HCT116 (cell line): Measurements from ENCODE around the gene DOCK3. TPM values are rescaled to one million over a fixed set of nuclear protein-coding genes. Genes with fewer than 3 reads are reported as not detected.

Experiments used
- ATAC-seq: fragments of 200-7000 bp; cut with Tn5 transposase; 2 replicates; pipeline ENCODE4 v1.9.1; 2020; ENCODE audit warnings: mild to moderate bottlenecking, moderate library complexity
- BruUV-seq: library from RNA; stranded (reverse); fragments of 400-500 nt; replicated peaks from 2 replicates; lab custom pipeline; 2021; lab: Mats Ljungman, UMichigan
- CTCF ChIA-PET: fragments of 300-600 bp; sonication (Branson Sonifier 250); formaldehyde crosslinking; loops from one replicate; lab custom pipeline; 2021; ENCODE audit warnings: antibody characterized with exemption; lab: Charles Lee
- POLR2A ChIA-PET: fragments of 300-600, 350-600 bp; sonication (Branson Sonifier 250); formaldehyde crosslinking; loops from one replicate; lab custom pipeline; 2021; ENCODE audit warnings: antibody characterized with exemption; lab: Charles Lee
- RAD21 ChIA-PET, 2 experiments: fragments of 300-600 bp; sonication (Branson Sonifier 250); formaldehyde crosslinking; loops; one replicate each; lab custom pipeline; 2023; ENCODE audit warnings: low total read pairs in 2 of 2; ENCODE audit not compliant: uncharacterized antibody in 2 of 2, unreplicated experiment in 2 of 2, low non-redundant PET in 1 of 2; lab: Charles Lee
- DNase-seq: peaks from one replicate; pipeline ENCODE4 v3.0.0-alpha.2; 2010; ENCODE audit warnings: low read depth, low spot score
- H2AFZ ChIP-seq: fragments of 200-600 bp; shearing (Covaris generic), sonication (generic); 2 replicates; pipeline ENCODE4 v1.6.1; 2017; ENCODE audit warnings: low read depth, mixed run types, mixed read lengths, antibody characterized with exemption, low read length; ENCODE audit not compliant: poor library complexity, severe bottlenecking
- H3K27ac ChIP-seq: 2 replicates; pipeline ENCODE4 v1.5.1; 2012; ENCODE audit warnings: low read depth, low read length
- H3K27me3 ChIP-seq: fragments of 200-600 bp; sonication (generic); 2 replicates; pipeline ENCODE4 v1.6.1; 2016; ENCODE audit warnings: mixed run types, low read length, mixed read lengths; ENCODE audit not compliant: insufficient read depth
- H3K36me3 ChIP-seq, 2 experiments: fragments of 200-500 bp in 1 of 2; fragments of 200-600 bp in 1 of 2; sonication (Bioruptor generic) in 1 of 2; sonication (generic) in 1 of 2; 2 replicates each; pipeline versions ENCODE4 v1.5.1 to v1.6.1; 2014 to 2016; ENCODE audit warnings: low read length in 2 of 2, inconsistent platforms in 1 of 2, mixed read lengths in 1 of 2, mixed run types in 1 of 2; ENCODE audit not compliant: insufficient read depth in 2 of 2, control insufficient read depth in 1 of 2
- H3K4me1 ChIP-seq, 2 experiments: fragments of 200-600 bp in 1 of 2; sonication (generic) in 1 of 2; 2 replicates each; pipeline versions ENCODE4 v1.5.1 to v1.6.1; 2012 to 2017; ENCODE audit warnings: low read length in 2 of 2, inconsistent platforms in 1 of 2, mild to moderate bottlenecking in 1 of 2, mixed read lengths in 1 of 2, mixed run types in 1 of 2, moderate library complexity in 1 of 2; ENCODE audit not compliant: insufficient read depth in 2 of 2, control insufficient read depth in 1 of 2
- H3K4me2 ChIP-seq: fragments of 200-600 bp; sonication (generic); 2 replicates; pipeline ENCODE4 v1.6.1; 2017; ENCODE audit warnings: mixed run types, low read length, mixed read lengths
- H3K4me3 ChIP-seq, 2 experiments: fragments of 200-600 bp in 1 of 2; sonication (generic) in 1 of 2; replicated peaks in 1 of 2; 2 replicates each; pipeline ENCODE4 v1.5.1; 2011 to 2016; ENCODE audit warnings: low read length in 2 of 2, control low read depth in 1 of 2, low read depth in 1 of 2, mild to moderate bottlenecking in 1 of 2, mixed read lengths in 1 of 2, mixed run types in 1 of 2
- H3K79me2 ChIP-seq: fragments of 200-600 bp; sonication (generic); 2 replicates; pipeline ENCODE4 v1.6.1; 2017; ENCODE audit warnings: mild to moderate bottlenecking, mixed run types, low read length, moderate library complexity, mixed read lengths; ENCODE audit not compliant: insufficient read depth
- H3K9ac ChIP-seq: fragments of 200-600 bp; sonication (generic); 2 replicates; pipeline ENCODE4 v1.6.1; 2016; ENCODE audit warnings: low read length, mixed read lengths
- H3K9me2 ChIP-seq: fragments of 200-600 bp; sonication (generic), shearing (Covaris generic); 2 replicates; pipeline ENCODE4 v1.6.1; 2017; ENCODE audit warnings: mixed run types, mild to moderate bottlenecking, moderate library complexity; ENCODE audit not compliant: insufficient read depth
- H3K9me3 ChIP-seq, 2 experiments: fragments of 200-500 bp in 1 of 2; fragments of 200-600 bp in 1 of 2; sonication (Bioruptor generic) in 1 of 2; sonication (generic) in 1 of 2; 2 replicates each; pipeline ENCODE4 v1.6.1; 2014 to 2017; ENCODE audit warnings: low read length in 2 of 2, mixed read lengths in 2 of 2, inconsistent platforms in 1 of 2, low read depth in 1 of 2, mild to moderate bottlenecking in 1 of 2, mixed run types in 1 of 2, moderate library complexity in 1 of 2; ENCODE audit not compliant: control insufficient read depth in 1 of 2, insufficient read depth in 1 of 2
- H4K20me1 ChIP-seq: fragments of 200-600 bp; sonication (generic), shearing (Covaris generic); 2 replicates; pipeline ENCODE4 v1.6.1; 2017; ENCODE audit warnings: mixed run types, mild to moderate bottlenecking, moderate library complexity; ENCODE audit not compliant: insufficient read depth
- CTCF ChIP-seq, 3 experiments: fragments of 200-600 bp in 1 of 3; sonication (generic) in 1 of 3; IDR thresholded peaks in 2 of 3; conservative IDR thresholded peaks in 1 of 3; 2 replicates each; pipeline ENCODE4 v1.5.1; 2012 to 2017; ENCODE audit warnings: low read depth in 2 of 3, low read length in 2 of 3, antibody characterized with exemption in 1 of 3, borderline replicate concordance in 1 of 3, control low read depth in 1 of 3, mild to moderate bottlenecking in 1 of 3, mixed read lengths in 1 of 3, mixed run types in 1 of 3, moderate library complexity in 1 of 3; ENCODE audit not compliant: insufficient read depth in 1 of 3
- EZH2 ChIP-seq: fragments of 200-600 bp; sonication (generic); IDR thresholded peaks from 2 replicates; pipeline ENCODE4 v1.6.1; 2017; ENCODE audit warnings: antibody characterized with exemption, mixed run types
- EZH2phosphoT487 ChIP-seq: fragments of 200-600 bp; IDR thresholded peaks from 2 replicates; pipeline ENCODE4 v1.6.1; 2018; ENCODE audit warnings: antibody characterized with exemption, borderline replicate concordance
- JUND ChIP-seq: IDR thresholded peaks from 2 replicates; pipeline ENCODE4 v1.6.1; 2012
- RAD21 ChIP-seq: IDR thresholded peaks from 2 replicates; pipeline ENCODE4 v1.6.1; 2012; ENCODE audit warnings: low read depth, mild to moderate bottlenecking
- SIN3A ChIP-seq: IDR thresholded peaks from 2 replicates; pipeline ENCODE4 v1.6.1; 2012; ENCODE audit warnings: low read depth
- SP1 ChIP-seq: IDR thresholded peaks from 2 replicates; pipeline ENCODE4 v1.6.1; 2012; ENCODE audit warnings: low read depth
- TCF7L2 ChIP-seq: IDR thresholded peaks from 2 replicates; pipeline ENCODE4 v1.7.0; 2011; ENCODE audit warnings: borderline replicate concordance, inconsistent platforms; ENCODE audit not compliant: insufficient read depth, insufficient read length; ENCODE audit errors: extremely low read depth
- ZBTB33 ChIP-seq: IDR thresholded peaks from 2 replicates; pipeline ENCODE4 v1.6.1; 2011; ENCODE audit warnings: mild to moderate bottlenecking, low read length, moderate library complexity; ENCODE audit not compliant: insufficient replicate concordance; ENCODE audit errors: extremely low read depth
- intact Hi-C: fragments of 100-400 bp; cut with micrococcal nuclease; formaldehyde crosslinking; loops from 2 replicates; pipeline ENCODE4 v1.10.0; 2022
- total RNA-seq: library from RNA; stranded (reverse); gene quantifications from one replicate; pipeline ENCODE4 v1.2.1, GENCODE V29; 2021; ENCODE audit not compliant: unreplicated experiment
- TF ChIP-seq, protein P1 (sequence below): IDR thresholded peaks from 2 replicates; pipeline ENCODE4 v1.6.1; 2012
- TF ChIP-seq, protein P2 (sequence below): IDR thresholded peaks from 2 replicates; pipeline ENCODE4 v1.6.1; 2012; ENCODE audit warnings: low read depth

DOCK3 gene
- total RNA-seq, 1 experiment from 2014 or later: 4.2 TPM

DNA sequence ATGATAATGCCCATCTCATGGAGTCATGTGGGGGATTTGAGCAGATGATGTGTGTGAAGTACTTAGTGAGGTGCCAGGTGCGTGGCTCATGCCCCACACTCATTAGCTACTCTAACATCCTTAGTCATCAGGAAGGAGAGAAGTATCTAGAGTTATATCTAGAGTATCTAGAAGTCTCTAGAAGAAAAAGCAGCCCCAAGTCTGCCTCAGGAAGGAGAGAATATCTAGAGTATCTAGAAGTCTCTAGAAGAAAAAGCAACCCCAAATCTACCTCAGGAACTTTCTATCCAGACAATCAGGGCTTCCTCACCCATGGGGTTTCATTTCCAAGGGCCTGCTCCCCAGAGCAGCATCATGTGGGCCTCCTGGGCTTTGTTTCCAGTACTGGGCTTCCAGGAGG lies 24.7 kb upstream of the DOCK3 start:
- peaks cover 0 to 17% of the 10 kb centered on the region in 2 experiments; a peak in 3 of 4 replicates for H3K4me1 ChIP-seq
- H3K27me3 ChIP-seq: no peaks in the 10 kb centered on the region
- H3K79me2 ChIP-seq: no peaks in the 10 kb centered on the region
- no peaks in the 10 kb centered on the region for H4K20me1 ChIP-seq
- no peak overlapping the region for H2AFZ ChIP-seq
- H3K36me3 ChIP-seq: peaks cover 0 to 8% of the 10 kb centered on the region in 2 experiments; a peak in 2 of 4 replicates
- DNase-seq: no peak
- H3K27ac ChIP-seq: no peak overlapping the region
- CTCF ChIA-PET: no interaction called here
- intact Hi-C loops: no loop called here
- TF ChIP-seq SIN3A (no peak), ZBTB33 (no peak), CTCF (IDR thresholded peaks at IDR 0.05 in 2 of 3, conservative IDR thresholded peaks at IDR 0.05 in 1 of 3; ENCODE audit: borderline replicate concordance in 1 of 3, insufficient read depth in 1 of 3, low read depth in 2 of 3, low read length in 2 of 3) (no peak), TCF7L2 (no peak), SP1 (no peak), EZH2phosphoT487 (no peak), RAD21 (no peak), JUND (no peak), EZH2 (no peak)
- TF ChIP-seq, protein P1, sequence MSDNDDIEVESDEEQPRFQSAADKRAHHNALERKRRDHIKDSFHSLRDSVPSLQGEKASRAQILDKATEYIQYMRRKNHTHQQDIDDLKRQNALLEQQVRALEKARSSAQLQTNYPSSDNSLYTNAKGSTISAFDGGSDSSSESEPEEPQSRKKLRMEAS: no peak
- TF ChIP-seq, protein P2, sequence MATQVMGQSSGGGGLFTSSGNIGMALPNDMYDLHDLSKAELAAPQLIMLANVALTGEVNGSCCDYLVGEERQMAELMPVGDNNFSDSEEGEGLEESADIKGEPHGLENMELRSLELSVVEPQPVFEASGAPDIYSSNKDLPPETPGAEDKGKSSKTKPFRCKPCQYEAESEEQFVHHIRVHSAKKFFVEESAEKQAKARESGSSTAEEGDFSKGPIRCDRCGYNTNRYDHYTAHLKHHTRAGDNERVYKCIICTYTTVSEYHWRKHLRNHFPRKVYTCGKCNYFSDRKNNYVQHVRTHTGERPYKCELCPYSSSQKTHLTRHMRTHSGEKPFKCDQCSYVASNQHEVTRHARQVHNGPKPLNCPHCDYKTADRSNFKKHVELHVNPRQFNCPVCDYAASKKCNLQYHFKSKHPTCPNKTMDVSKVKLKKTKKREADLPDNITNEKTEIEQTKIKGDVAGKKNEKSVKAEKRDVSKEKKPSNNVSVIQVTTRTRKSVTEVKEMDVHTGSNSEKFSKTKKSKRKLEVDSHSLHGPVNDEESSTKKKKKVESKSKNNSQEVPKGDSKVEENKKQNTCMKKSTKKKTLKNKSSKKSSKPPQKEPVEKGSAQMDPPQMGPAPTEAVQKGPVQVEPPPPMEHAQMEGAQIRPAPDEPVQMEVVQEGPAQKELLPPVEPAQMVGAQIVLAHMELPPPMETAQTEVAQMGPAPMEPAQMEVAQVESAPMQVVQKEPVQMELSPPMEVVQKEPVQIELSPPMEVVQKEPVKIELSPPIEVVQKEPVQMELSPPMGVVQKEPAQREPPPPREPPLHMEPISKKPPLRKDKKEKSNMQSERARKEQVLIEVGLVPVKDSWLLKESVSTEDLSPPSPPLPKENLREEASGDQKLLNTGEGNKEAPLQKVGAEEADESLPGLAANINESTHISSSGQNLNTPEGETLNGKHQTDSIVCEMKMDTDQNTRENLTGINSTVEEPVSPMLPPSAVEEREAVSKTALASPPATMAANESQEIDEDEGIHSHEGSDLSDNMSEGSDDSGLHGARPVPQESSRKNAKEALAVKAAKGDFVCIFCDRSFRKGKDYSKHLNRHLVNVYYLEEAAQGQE: no peak
- TF ChIP-seq, all 23 proteins: peak for 0
- BruUV-seq: no TSS peak
- Histone ChIP-seq H3K9ac (no peak overlapping the region), H3K9me2 (no peaks in the 10 kb centered on the region), H3K4me2 (no peak overlapping the region), H3K9me3 (no peaks in the 10 kb centered on the region), H3K4me3 (no peak overlapping the region)
- no peak for ATAC-seq
- ChIA-PET RAD21 (no interaction called here), POLR2A (interaction anchor here (1.6 kb wide), 1 partner anchor 735 kb away, joined by 4 read pairs; the partner anchor contains the start of gene MANF)
